OCI-LY7 (cell line): ENCODE measurements around the gene PCGF3. TPM values are rescaled to one million over a fixed set of nuclear protein-coding genes. Genes with fewer than 3 reads are reported as not detected.

Source experiments
- BruUV-seq: library from RNA; stranded (reverse); fragments of 400-500 nt; replicated peaks from 2 replicates; lab custom pipeline; 2021; lab: Mats Ljungman, UMichigan
- CTCF ChIA-PET: fragments of 300-600 bp; sonication (Branson Sonifier 250); formaldehyde crosslinking; loops from one replicate; lab custom pipeline; 2022; ENCODE audit warnings: antibody characterized with exemption; ENCODE audit not compliant: unreplicated experiment; lab: Charles Lee
- POLR2A ChIA-PET: fragments of 300-600 bp; sonication (Branson Sonifier 250); formaldehyde crosslinking; loops from one replicate; lab custom pipeline; 2022; ENCODE audit warnings: antibody characterized with exemption; lab: Charles Lee
- DNase-seq: peaks from one replicate; pipeline ENCODE4 v3.0.0-alpha.2; 2015; ENCODE audit warnings: low spot score
- H2AFZ ChIP-seq: fragments of 200-600 bp; sonication (generic), shearing (Covaris generic); 2 replicates; pipeline ENCODE4 v1.6.1; 2014; ENCODE audit warnings: mild to moderate bottlenecking, antibody characterized with exemption, low read length, moderate library complexity
- H3K27ac ChIP-seq: fragments of 200-600 bp; sonication (generic); 2 replicates; pipeline ENCODE4 v1.5.1; 2014; ENCODE audit warnings: mixed run types, low read depth, mild to moderate bottlenecking, moderate library complexity, low read length, inconsistent platforms; ENCODE audit not compliant: poor library complexity, severe bottlenecking
- H3K36me3 ChIP-seq: fragments of 200-600 bp; sonication (generic); 2 replicates; pipeline ENCODE4 v1.6.1; 2014; ENCODE audit warnings: mild to moderate bottlenecking, antibody characterized with exemption, low read length, moderate library complexity, mixed read lengths; ENCODE audit not compliant: insufficient read depth
- H3K4me1 ChIP-seq: fragments of 200-600 bp; sonication (generic); 2 replicates; pipeline ENCODE4 v1.5.1; 2014; ENCODE audit warnings: mild to moderate bottlenecking, low read length; ENCODE audit not compliant: insufficient read depth, poor library complexity, severe bottlenecking
- H3K4me2 ChIP-seq: fragments of 200-600 bp; sonication (generic); 2 replicates; pipeline ENCODE4 v1.6.1; 2014; ENCODE audit warnings: mild to moderate bottlenecking, low read length
- H3K4me3 ChIP-seq: fragments of 200-600 bp; sonication (generic); 2 replicates; pipeline ENCODE4 v1.5.1; 2014; ENCODE audit warnings: mild to moderate bottlenecking, low read depth, low read length; ENCODE audit not compliant: poor library complexity, severe bottlenecking
- H3K79me2 ChIP-seq: fragments of 200-600 bp; sonication (generic); 2 replicates; pipeline ENCODE4 v1.6.1; 2016; ENCODE audit warnings: low read depth, mild to moderate bottlenecking, low read length, moderate library complexity, mixed read lengths; ENCODE audit not compliant: insufficient read depth
- H3K9me2 ChIP-seq: fragments of 200-600 bp; sonication (generic); 2 replicates; pipeline ENCODE4 v1.6.1; 2016; ENCODE audit warnings: mild to moderate bottlenecking, low read length, mixed read lengths; ENCODE audit not compliant: insufficient read depth
- H3K9me3 ChIP-seq: fragments of 200-600 bp; sonication (generic); 2 replicates; pipeline ENCODE4 v1.6.1; 2014; ENCODE audit warnings: mild to moderate bottlenecking, mixed run types, low read length, mixed read lengths
- H4K20me1 ChIP-seq: fragments of 200-600 bp; sonication (generic); 2 replicates; pipeline ENCODE4 v1.6.1; 2014; ENCODE audit warnings: mild to moderate bottlenecking, antibody characterized with exemption, low read length, moderate library complexity, mixed read lengths; ENCODE audit not compliant: insufficient read depth
- EZH2phosphoT487 ChIP-seq: fragments of 200-600 bp; sonication (generic); IDR thresholded peaks from 2 replicates; pipeline ENCODE4 v1.6.1; 2018; ENCODE audit warnings: low read depth, borderline replicate concordance, mild to moderate bottlenecking, mixed run types, antibody characterized with exemption, low read length, moderate library complexity, mixed read lengths
- intact Hi-C: fragments of 100-400 bp; cut with micrococcal nuclease; formaldehyde crosslinking; loops from one replicate; pipeline ENCODE4 v1.10.0; 2022; ENCODE audit not compliant: unreplicated experiment
- total RNA-seq, 2 experiments: library from RNA; depleted of rRNA in 1 of 2; stranded (reverse); fragments of >200 nt in 1 of 2; shearing (Covaris generic) in 1 of 2; gene quantifications; 2 replicates each; pipeline ENCODE4 v1.2.3, GENCODE V29; 2014 to 2022
- TF ChIP-seq, protein P1 (sequence below): fragments of 200-600 bp; sonication (generic); conservative IDR thresholded peaks from 2 replicates; pipeline ENCODE4 v1.5.1; 2014; ENCODE audit warnings: mild to moderate bottlenecking, antibody characterized with exemption, low read length, moderate library complexity, mixed read lengths

The PCGF3 gene
- total RNA-seq, 2 experiments from 2014 or later = 33.8 to 50.2 TPM

DNA sequence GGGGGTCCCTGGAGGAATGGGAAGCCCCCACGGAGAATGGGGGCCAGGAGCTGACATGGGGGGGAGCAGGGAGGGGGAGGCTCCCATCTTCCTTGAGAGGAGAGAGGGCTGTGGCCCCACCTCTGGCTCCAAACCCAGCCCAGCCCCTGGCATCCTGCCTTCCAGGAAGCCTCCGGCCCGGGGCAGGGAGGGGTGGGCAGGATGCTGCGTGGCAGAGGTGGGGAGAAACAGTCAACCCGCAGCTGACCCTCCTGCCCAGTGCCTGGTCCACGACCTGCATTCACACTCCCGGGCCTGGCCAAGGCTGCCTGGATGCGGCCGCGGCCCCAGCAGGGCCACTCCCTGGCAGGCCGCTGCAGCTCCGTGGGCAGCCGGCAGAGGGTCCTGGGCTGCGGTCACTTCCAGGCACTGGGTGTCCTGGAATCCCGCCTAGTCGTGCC, 81.2 kb downstream of the PCGF3 start:
- no peak overlapping the region for H2AFZ ChIP-seq
- no peak overlapping the region for H3K4me2 ChIP-seq
- CTCF ChIA-PET = no interaction called here

DNA sequence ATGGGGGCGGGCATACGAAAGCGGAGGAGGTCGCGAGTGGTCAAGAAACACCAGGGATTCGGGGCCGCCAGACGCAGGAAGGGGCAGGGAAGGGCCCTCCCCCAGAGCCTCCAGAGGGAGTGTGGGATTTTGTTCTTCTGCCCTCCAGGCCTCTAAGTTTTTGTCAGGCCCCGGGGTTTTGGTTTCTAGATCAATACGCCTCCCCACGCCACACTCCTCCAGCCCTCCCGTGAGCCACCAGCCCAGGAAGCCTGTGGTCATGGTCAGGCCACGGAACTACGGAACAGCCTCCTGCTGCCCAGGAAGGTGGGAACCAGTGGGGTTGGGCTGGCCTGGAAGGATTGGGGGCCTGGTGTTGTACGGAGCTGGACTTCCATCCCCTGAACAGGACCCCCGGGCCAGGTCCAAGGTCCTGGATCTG, 81.9 kb downstream of the PCGF3 start:
- H3K4me3 ChIP-seq = no peak overlapping the region
- CTCF ChIA-PET = no interaction called here
- peaks cover 32% of the 10 kb centered on the region for H3K4me1 ChIP-seq
- no peak overlapping the region for H2AFZ ChIP-seq
- H3K27ac ChIP-seq = no peak overlapping the region
- H3K9me3 ChIP-seq = no peaks in the 10 kb centered on the region
- H3K36me3 ChIP-seq = no peaks in the 10 kb centered on the region
- POLR2A ChIA-PET = no interaction called here
- no peak for DNase-seq
- no peaks in the 10 kb centered on the region for H4K20me1 ChIP-seq
- TF ChIP-seq EZH2phosphoT487 = no peak
- TF ChIP-seq, protein P1, sequence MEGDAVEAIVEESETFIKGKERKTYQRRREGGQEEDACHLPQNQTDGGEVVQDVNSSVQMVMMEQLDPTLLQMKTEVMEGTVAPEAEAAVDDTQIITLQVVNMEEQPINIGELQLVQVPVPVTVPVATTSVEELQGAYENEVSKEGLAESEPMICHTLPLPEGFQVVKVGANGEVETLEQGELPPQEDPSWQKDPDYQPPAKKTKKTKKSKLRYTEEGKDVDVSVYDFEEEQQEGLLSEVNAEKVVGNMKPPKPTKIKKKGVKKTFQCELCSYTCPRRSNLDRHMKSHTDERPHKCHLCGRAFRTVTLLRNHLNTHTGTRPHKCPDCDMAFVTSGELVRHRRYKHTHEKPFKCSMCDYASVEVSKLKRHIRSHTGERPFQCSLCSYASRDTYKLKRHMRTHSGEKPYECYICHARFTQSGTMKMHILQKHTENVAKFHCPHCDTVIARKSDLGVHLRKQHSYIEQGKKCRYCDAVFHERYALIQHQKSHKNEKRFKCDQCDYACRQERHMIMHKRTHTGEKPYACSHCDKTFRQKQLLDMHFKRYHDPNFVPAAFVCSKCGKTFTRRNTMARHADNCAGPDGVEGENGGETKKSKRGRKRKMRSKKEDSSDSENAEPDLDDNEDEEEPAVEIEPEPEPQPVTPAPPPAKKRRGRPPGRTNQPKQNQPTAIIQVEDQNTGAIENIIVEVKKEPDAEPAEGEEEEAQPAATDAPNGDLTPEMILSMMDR = no peak
- no peaks in the 10 kb centered on the region for H3K79me2 ChIP-seq
- no peak overlapping the region for H3K4me2 ChIP-seq
- BruUV-seq = no TSS peak
- intact Hi-C loops = no loop called here
- no peaks in the 10 kb centered on the region for H3K9me2 ChIP-seq

More for the DNA sequence above, 81.2 kb downstream of the PCGF3 start:
- Histone ChIP-seq H3K4me3 (no peak overlapping the region), H3K4me1 (peaks cover 31% of the 10 kb centered on the region), H3K27ac (no peak overlapping the region), H3K79me2 (no peaks in the 10 kb centered on the region), H3K9me3 (no peaks in the 10 kb centered on the region), H4K20me1 (no peaks in the 10 kb centered on the region), H3K9me2 (no peaks in the 10 kb centered on the region), H3K36me3 (no peaks in the 10 kb centered on the region)
- intact Hi-C loops = no loop called here
- POLR2A ChIA-PET = no interaction called here
- BruUV-seq = no TSS peak
- no peak for DNase-seq
- no peak for TF ChIP-seq EZH2phosphoT487
- TF ChIP-seq, protein P1 = no peak

DNA sequence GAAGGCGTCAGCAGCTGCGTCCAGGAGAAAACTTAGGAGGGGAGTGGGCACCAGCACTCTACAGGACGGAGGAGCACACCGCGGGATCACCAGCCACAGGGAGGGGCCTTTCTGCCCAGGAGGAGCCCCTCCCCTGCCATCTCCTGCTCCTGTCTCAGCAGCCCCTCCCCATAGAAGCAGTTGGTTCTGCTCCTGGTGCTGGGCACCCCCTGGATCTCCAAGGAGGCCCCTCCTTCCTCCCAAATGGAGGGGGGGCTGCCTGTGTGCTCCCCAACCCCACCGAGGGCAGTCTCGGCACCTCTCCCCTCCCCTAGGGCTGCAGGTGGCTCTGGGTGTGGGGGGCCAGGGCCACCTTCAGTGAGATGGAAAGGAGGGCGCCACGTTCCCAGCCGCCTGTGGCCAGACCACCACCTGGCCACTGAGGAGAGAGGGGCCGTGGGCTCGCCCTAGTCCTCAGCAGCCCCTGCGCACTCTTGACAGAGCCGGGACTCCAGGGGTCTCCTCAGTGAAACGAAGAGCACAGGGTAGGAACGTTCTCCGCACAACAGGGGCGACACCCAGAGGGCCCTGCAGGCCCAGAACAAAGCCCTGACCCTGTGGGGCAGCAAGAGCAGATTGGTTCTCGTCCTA, 82.5 kb downstream of the PCGF3 start:
- Histone ChIP-seq H3K4me1 (peaks cover 32% of the 10 kb centered on the region), H3K79me2 (no peaks in the 10 kb centered on the region), H3K36me3 (no peaks in the 10 kb centered on the region), H3K9me3 (no peaks in the 10 kb centered on the region), H3K4me3 (no peak overlapping the region), H4K20me1 (no peaks in the 10 kb centered on the region), H3K4me2 (no peak overlapping the region), H3K9me2 (no peaks in the 10 kb centered on the region), H3K27ac (no peak overlapping the region), H2AFZ (no peak overlapping the region)
- DNase-seq = no peak
- CTCF ChIA-PET = no interaction called here
- POLR2A ChIA-PET = no interaction called here
- TF ChIP-seq EZH2phosphoT487 = no peak
- TF ChIP-seq, protein P1 = no peak
- intact Hi-C loops = no loop called here
- no TSS peak for BruUV-seq
